Measurements from ENCODE around the gene SMIM41. TPM values are rescaled to one million over a fixed set of nuclear protein-coding genes. Genes with fewer than 3 reads are reported as not detected.

The SMIM41 gene
- total RNA-seq, 1 donor from 2014 or later, result not detected

GRCh38 chr12:52086944-52087835 is 7.7 kb downstream of the SMIM41 start:
- no peak for DNase-seq (ENCODE audit: low read depth)
- TF ChIP-seq, protein P1, sequence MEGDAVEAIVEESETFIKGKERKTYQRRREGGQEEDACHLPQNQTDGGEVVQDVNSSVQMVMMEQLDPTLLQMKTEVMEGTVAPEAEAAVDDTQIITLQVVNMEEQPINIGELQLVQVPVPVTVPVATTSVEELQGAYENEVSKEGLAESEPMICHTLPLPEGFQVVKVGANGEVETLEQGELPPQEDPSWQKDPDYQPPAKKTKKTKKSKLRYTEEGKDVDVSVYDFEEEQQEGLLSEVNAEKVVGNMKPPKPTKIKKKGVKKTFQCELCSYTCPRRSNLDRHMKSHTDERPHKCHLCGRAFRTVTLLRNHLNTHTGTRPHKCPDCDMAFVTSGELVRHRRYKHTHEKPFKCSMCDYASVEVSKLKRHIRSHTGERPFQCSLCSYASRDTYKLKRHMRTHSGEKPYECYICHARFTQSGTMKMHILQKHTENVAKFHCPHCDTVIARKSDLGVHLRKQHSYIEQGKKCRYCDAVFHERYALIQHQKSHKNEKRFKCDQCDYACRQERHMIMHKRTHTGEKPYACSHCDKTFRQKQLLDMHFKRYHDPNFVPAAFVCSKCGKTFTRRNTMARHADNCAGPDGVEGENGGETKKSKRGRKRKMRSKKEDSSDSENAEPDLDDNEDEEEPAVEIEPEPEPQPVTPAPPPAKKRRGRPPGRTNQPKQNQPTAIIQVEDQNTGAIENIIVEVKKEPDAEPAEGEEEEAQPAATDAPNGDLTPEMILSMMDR (conservative IDR thresholded peaks at IDR 0.05; ENCODE audit: low read depth, low read length), result no peak
- H3K4me3 ChIP-seq (ENCODE audit: low read depth, low read length), result no peak overlapping the region

- TF ChIP-seq, protein P1 (conservative IDR thresholded peaks at IDR 0.05; ENCODE audit: low read depth, low read length), result no peak
- DNase-seq (ENCODE audit: low read depth), result no peak
- no peak overlapping the region for H3K4me3 ChIP-seq (ENCODE audit: low read depth, low read length)
Observed at GRCh38 chr12:52087961-52088820, 8.7 kb downstream of the SMIM41 start.

- no peak overlapping the region for H3K4me3 ChIP-seq (ENCODE audit: low read depth, low read length)
- no peak for DNase-seq (ENCODE audit: low read depth)
- TF ChIP-seq, protein P1 (conservative IDR thresholded peaks at IDR 0.05; ENCODE audit: low read depth, low read length), result no peak
Observed at GRCh38 chr12:52089491-52089890, 10.0 kb downstream of the SMIM41 start.

- DNase-seq (ENCODE audit: low read depth), result no peak
- H3K4me3 ChIP-seq (ENCODE audit: low read depth, low read length), result no peak overlapping the region
- TF ChIP-seq, protein P1 (conservative IDR thresholded peaks at IDR 0.05; ENCODE audit: low read depth, low read length), result no peak
Observed at GRCh38 chr12:52090291-52090690, 10.8 kb downstream of the SMIM41 start.

GRCh38 chr12:52091061-52091460 is 11.6 kb downstream of the SMIM41 start:
- no peak for DNase-seq (ENCODE audit: low read depth)
- H3K4me3 ChIP-seq (ENCODE audit: low read depth, low read length), result no peak overlapping the region
- TF ChIP-seq, protein P1 (conservative IDR thresholded peaks at IDR 0.05; ENCODE audit: low read depth, low read length), result no peak

DNA sequence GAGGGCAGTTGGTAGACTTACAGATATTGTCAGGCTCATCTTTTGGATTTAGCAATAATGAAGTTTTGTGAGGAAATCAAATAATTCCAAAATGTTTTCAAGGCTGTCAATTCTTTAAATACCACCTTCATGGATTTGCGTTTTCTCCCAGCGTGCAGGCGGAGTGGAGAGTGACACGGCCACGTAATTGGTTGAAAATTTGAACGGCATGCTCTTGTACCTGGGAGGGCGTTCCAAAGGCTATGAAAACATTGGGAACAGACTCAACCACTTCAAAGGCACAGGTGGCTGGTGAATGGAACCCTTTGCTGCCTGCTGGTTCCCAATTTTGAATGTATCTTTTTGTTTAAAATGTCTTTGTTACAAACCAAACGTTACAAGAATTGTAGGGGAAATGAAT is 12.4 kb downstream of the SMIM41 start:
- TF ChIP-seq, protein P1 (conservative IDR thresholded peaks at IDR 0.05; ENCODE audit: low read depth, low read length), result no peak
- DNase-seq (ENCODE audit: low read depth), result no peak
- H3K4me3 ChIP-seq (ENCODE audit: low read depth, low read length), result no peak overlapping the region
